IMR-90 (cell line): ENCODE measurements around the gene CYTH4. TPM values are rescaled to one million over a fixed set of nuclear protein-coding genes. Genes with fewer than 3 reads are reported as not detected.

Source experiments
- ATAC-seq: fragments of 200-7000 bp; cut with Tn5 transposase; 2 replicates; pipeline ENCODE4 v1.9.1; 2020; ENCODE audit warnings: low read depth, mild to moderate bottlenecking, moderate library complexity
- BruUV-seq: library from RNA; stranded (reverse); fragments of 400-500 nt; replicated peaks from 2 replicates; lab custom pipeline; 2021; lab: Mats Ljungman, UMichigan
- CTCF ChIA-PET: fragments of 300-600 bp; formaldehyde crosslinking; extraction: SDS; loops from one replicate; lab custom pipeline; 2021; ENCODE audit warnings: antibody characterized with exemption; lab: Yijun Ruan, JAX
- POLR2A ChIA-PET: fragments of 300-600 bp; sonication (Branson Sonifier 250); formaldehyde crosslinking; loops from one replicate; lab custom pipeline; 2022; ENCODE audit warnings: antibody characterized with exemption; ENCODE audit not compliant: unreplicated experiment; lab: Charles Lee
- DNase-seq: peaks from one replicate; pipeline ENCODE4 v3.0.0; 2013
- H2AFZ ChIP-seq: replicated peaks from 2 replicates; pipeline ENCODE3; 2013; ENCODE audit warnings: low read length, mild to moderate bottlenecking; ENCODE audit not compliant: poor library complexity
- H2AK5ac ChIP-seq: 2 replicates; pipeline ENCODE4 v1.6.1; 2013; ENCODE audit warnings: low read depth, low read length, inconsistent platforms
- H2AK9ac ChIP-seq: replicated peaks from 2 replicates; pipeline ENCODE3; 2013; ENCODE audit warnings: mild to moderate bottlenecking, low read depth, low read length, moderate library complexity; ENCODE audit not compliant: poor library complexity
- H2BK120ac ChIP-seq: 2 replicates; pipeline ENCODE4 v1.6.1; 2013; ENCODE audit warnings: low read depth, low read length, inconsistent platforms
- H2BK15ac ChIP-seq: 3 replicates; pipeline ENCODE4 v1.6.1; 2013; ENCODE audit warnings: low read depth, low read length, inconsistent platforms
- H2BK20ac ChIP-seq: 2 replicates; pipeline ENCODE4 v1.6.1; 2013; ENCODE audit warnings: low read depth, mild to moderate bottlenecking, inconsistent platforms, low read length, moderate library complexity
- H2BK5ac ChIP-seq: 2 replicates; pipeline ENCODE4 v1.6.1; 2013; ENCODE audit warnings: mild to moderate bottlenecking, low read depth, low read length, inconsistent platforms; ENCODE audit not compliant: poor library complexity, severe bottlenecking
- H3K14ac ChIP-seq: replicated peaks from 2 replicates; pipeline ENCODE4 v1.6.1; 2013; ENCODE audit warnings: low read depth, low read length, inconsistent platforms
- H3K18ac ChIP-seq: 2 replicates; pipeline ENCODE4 v1.6.1; 2013; ENCODE audit warnings: low read depth, low read length, control low read depth
- H3K23ac ChIP-seq: 2 replicates; pipeline ENCODE4 v1.6.1; 2013; ENCODE audit warnings: low read depth, low read length, inconsistent platforms
- H3K27ac ChIP-seq: 2 replicates; pipeline ENCODE4 v1.5.1; 2013; ENCODE audit warnings: mild to moderate bottlenecking, control low read depth, low read length; ENCODE audit not compliant: insufficient read depth
- H3K27me3 ChIP-seq: 2 replicates; pipeline ENCODE4 v1.6.1; 2013; ENCODE audit warnings: low read length; ENCODE audit not compliant: control insufficient read depth, insufficient read depth
- H3K36me3 ChIP-seq: 2 replicates; pipeline ENCODE4 v1.6.1; 2013; ENCODE audit warnings: low read length, mixed read lengths; ENCODE audit not compliant: control insufficient read depth, insufficient read depth
- H3K4ac ChIP-seq: 2 replicates; pipeline ENCODE4 v1.6.1; 2013; ENCODE audit warnings: low read depth, low read length, inconsistent platforms
- H3K4me1 ChIP-seq: 2 replicates; pipeline ENCODE4 v1.6.1; 2013; ENCODE audit warnings: low read length, mixed read lengths; ENCODE audit not compliant: control insufficient read depth, insufficient read depth
- H3K4me2 ChIP-seq: 2 replicates; pipeline ENCODE4 v1.6.1; 2013; ENCODE audit warnings: low read depth, mild to moderate bottlenecking, control low read depth, low read length, moderate library complexity
- H3K4me3 ChIP-seq: 2 replicates; pipeline ENCODE4 v1.5.1; 2013; ENCODE audit warnings: low read depth, mild to moderate bottlenecking, control low read depth, low read length, moderate library complexity; ENCODE audit not compliant: insufficient read depth
- H3K56ac ChIP-seq: 2 replicates; pipeline ENCODE4 v1.6.1; 2013; ENCODE audit warnings: low read length, inconsistent platforms; ENCODE audit not compliant: insufficient read depth; ENCODE audit errors: extremely low read depth
- H3K79me1 ChIP-seq, 2 experiments: 2 replicates each; pipeline ENCODE4 v1.6.1; 2013; ENCODE audit warnings: low read length in 2 of 2, inconsistent platforms in 1 of 2, low read depth in 1 of 2
- H3K9ac ChIP-seq: 2 replicates; pipeline ENCODE4 v1.6.1; 2013; ENCODE audit warnings: low read depth, low read length, control low read depth
- H3K9me1 ChIP-seq: 2 replicates; pipeline ENCODE4 v1.6.1; 2013; ENCODE audit warnings: low read length, inconsistent platforms; ENCODE audit not compliant: insufficient read depth
- H3K9me3 ChIP-seq: 2 replicates; pipeline ENCODE4 v1.6.1; 2013; ENCODE audit warnings: low read length; ENCODE audit not compliant: control insufficient read depth, insufficient read depth
- H4K20me1 ChIP-seq: 2 replicates; pipeline ENCODE4 v1.6.1; 2013; ENCODE audit warnings: low read length, inconsistent platforms; ENCODE audit not compliant: insufficient read depth
- H4K5ac ChIP-seq: 2 replicates; pipeline ENCODE4 v1.6.1; 2013; ENCODE audit warnings: mild to moderate bottlenecking, low read depth, low read length, control low read depth
- H4K8ac ChIP-seq, 2 experiments: 2 replicates each; pipeline ENCODE4 v1.6.1; 2013; ENCODE audit warnings: low read depth in 2 of 2, low read length in 2 of 2, control low read depth in 1 of 2, inconsistent platforms in 1 of 2
- H4K91ac ChIP-seq: 2 replicates; pipeline ENCODE4 v1.6.1; 2013; ENCODE audit warnings: low read depth, low read length, inconsistent platforms; ENCODE audit not compliant: insufficient read depth
- CHD1 ChIP-seq: IDR thresholded peaks from 2 replicates; pipeline ENCODE4 v1.6.1; 2012; ENCODE audit warnings: low read depth, low read length, improper control_type of control experiment
- FOS ChIP-seq: fragments of 150-350 bp; IDR thresholded peaks from 2 replicates; pipeline ENCODE4 v1.6.1; 2016; ENCODE audit warnings: low read depth, low read length
- MAFK ChIP-seq: IDR thresholded peaks from 2 replicates; pipeline ENCODE4 v1.6.1; 2012; ENCODE audit warnings: low read depth, low read length, improper control_type of control experiment
- MAZ ChIP-seq: IDR thresholded peaks from 2 replicates; pipeline ENCODE4 v1.6.1; 2012; ENCODE audit warnings: low read depth, mild to moderate bottlenecking, low read length, improper control_type of control experiment, moderate library complexity, borderline replicate concordance
- MXI1 ChIP-seq: IDR thresholded peaks from 2 replicates; pipeline ENCODE4 v1.6.1; 2012; ENCODE audit warnings: low read depth, mild to moderate bottlenecking, low read length, moderate library complexity, borderline replicate concordance
- POLR2A ChIP-seq: IDR thresholded peaks from 2 replicates; pipeline ENCODE4 v1.6.1; 2012; ENCODE audit warnings: mild to moderate bottlenecking, low read depth, low read length
- RFX5 ChIP-seq: IDR thresholded peaks from 2 replicates; pipeline ENCODE4 v1.8.0; 2012; ENCODE audit warnings: low read depth, mild to moderate bottlenecking, low read length, moderate library complexity
- SMC3 ChIP-seq: fragments of 150-350 bp; IDR thresholded peaks from 2 replicates; pipeline ENCODE4 v1.6.1; 2016; ENCODE audit warnings: low read depth, mild to moderate bottlenecking, antibody characterized with exemption, low read length, moderate library complexity
- WGBS, 2 experiments: methylation state at CpG; one replicate each; pipeline versions ENCODE4 v1.1.5 to v1.1.7; 2013; ENCODE audit warnings: missing lambda C conversion rate in 2 of 2; ENCODE audit not compliant: insufficient read length in 1 of 2; ENCODE audit errors: extremely low coverage in 2 of 2; 5-methylcytosine and 5-hydroxymethylcytosine counted together
- dilution Hi-C: fragments of 300-500 bp; cut with HindIII; formaldehyde crosslinking; loops from one replicate; pipeline ENCODE4 v1.14.3; 2018; ENCODE audit warnings: low sequenced_read_pairs; ENCODE audit not compliant: unreplicated experiment
- in situ Hi-C: fragments of 300-500 bp; cut with MboI; formaldehyde crosslinking; loops from 3 replicates; pipeline ENCODE4 v1.14.3; 2019; ENCODE audit warnings: low sequenced_read_pairs, inconsistent platforms, mixed read lengths
- intact Hi-C: fragments of 100-400 bp; cut with micrococcal nuclease; formaldehyde crosslinking; loops from 2 replicates; pipeline ENCODE4 v1.10.0; 2022
- polyA plus RNA-seq, 3 experiments: library from polyadenylated mRNA; depleted of rRNA; stranded (reverse); fragments of >200 nt; gene quantifications; 2 replicates each; pipeline ENCODE4 v1.2.3, GENCODE V29; 2012; ENCODE audit warnings: low replicate concordance in 1 of 3
- total RNA-seq: library from RNA; depleted of rRNA; stranded (reverse); fragments of >200 nt; gene quantifications from 2 replicates; pipeline ENCODE4 v1.2.3, GENCODE V29; 2012
- TF ChIP-seq, protein P1 (sequence below): fragments of 150-350 bp; IDR thresholded peaks from 2 replicates; pipeline ENCODE4 v1.6.1; 2017; ENCODE audit warnings: mild to moderate bottlenecking, antibody characterized with exemption, low read length, low read depth

Gene CYTH4
- total and polyA plus RNA-seq, 2 of the 4 experiments (the other 2 are of a cell fraction), result 0.36 to 0.55 TPM

DNA sequence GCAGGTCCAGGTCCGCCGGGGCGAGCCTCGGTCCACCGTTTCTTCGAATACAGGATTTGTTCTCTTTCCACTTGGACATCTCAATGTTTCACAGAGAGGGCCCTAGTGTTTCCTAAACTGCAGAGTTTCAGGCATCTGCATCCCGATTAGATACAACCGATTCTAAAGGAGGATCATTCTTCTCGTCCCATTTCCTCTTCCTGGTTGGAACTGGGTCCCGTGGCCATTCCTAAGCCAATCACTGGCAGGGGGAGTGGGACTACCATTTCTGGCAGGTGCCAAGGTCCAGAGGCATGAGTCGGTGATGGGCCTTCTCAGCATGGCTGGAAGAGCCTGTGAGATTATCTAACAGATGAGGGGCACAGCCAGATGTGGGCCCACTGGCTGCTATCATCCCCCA lies 76.1 kb downstream of the CYTH4 start:
- TF ChIP-seq, protein P1, sequence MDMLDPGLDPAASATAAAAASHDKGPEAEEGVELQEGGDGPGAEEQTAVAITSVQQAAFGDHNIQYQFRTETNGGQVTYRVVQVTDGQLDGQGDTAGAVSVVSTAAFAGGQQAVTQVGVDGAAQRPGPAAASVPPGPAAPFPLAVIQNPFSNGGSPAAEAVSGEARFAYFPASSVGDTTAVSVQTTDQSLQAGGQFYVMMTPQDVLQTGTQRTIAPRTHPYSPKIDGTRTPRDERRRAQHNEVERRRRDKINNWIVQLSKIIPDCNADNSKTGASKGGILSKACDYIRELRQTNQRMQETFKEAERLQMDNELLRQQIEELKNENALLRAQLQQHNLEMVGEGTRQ, result no peak
- TF ChIP-seq MXI1 (no peak), CHD1 (no peak), MAFK (no peak), FOS (no peak), MAZ (no peak), SMC3 (no peak), POLR2A (no peak), RFX5 (no peak)

More for the DNA sequence above, 76.1 kb downstream of the CYTH4 start:
- Histone ChIP-seq H2AFZ (no peak overlapping the region), H4K8ac (no peak overlapping the region), H3K56ac (no peak overlapping the region), H3K4ac (no peak overlapping the region), H2AK5ac (no peak overlapping the region), H3K36me3 (no peaks in the 10 kb centered on the region), H2BK15ac (no peak overlapping the region), H3K9ac (no peak overlapping the region), H2BK20ac (no peak overlapping the region), H3K27me3 (peaks cover 10% of the 10 kb centered on the region), H3K9me1 (peaks cover 3% of the 10 kb centered on the region; the same call in 1 of the 2 replicates), H4K5ac (no peak overlapping the region), H2BK5ac (no peak overlapping the region), H3K27ac (no peak overlapping the region), H4K20me1 (no peaks in the 10 kb centered on the region), H2AK9ac (no peak overlapping the region), H3K4me2 (no peak overlapping the region), H3K9me3 (no peaks in the 10 kb centered on the region), H4K91ac (no peak overlapping the region), H3K4me3 (no peak overlapping the region), H3K79me1 (no peaks in the 10 kb centered on the region), H3K14ac (no peak overlapping the region), H3K4me1 (peaks cover 2% of the 10 kb centered on the region; the same call in 1 of the 2 replicates), H3K18ac (no peak overlapping the region), H2BK120ac (no peak overlapping the region), H3K23ac (no peak overlapping the region)
- ChIA-PET POLR2A (no interaction called here), CTCF (no interaction called here)
- no peak for ATAC-seq
- in situ Hi-C loops (no loop called here), intact Hi-C loops (no loop called here), dilution Hi-C loops (no loop called here)
- WGBS, 2 experiments, result 90% methylated on average over 2 of the region's 11 CpGs; no CpG with 5 or more reads in 1 of the 2 experiments
- DNase-seq, result no peak
- no TSS peak for BruUV-seq
